Measurements from ENCODE around the gene SND1.

The SND1 gene

DNA sequence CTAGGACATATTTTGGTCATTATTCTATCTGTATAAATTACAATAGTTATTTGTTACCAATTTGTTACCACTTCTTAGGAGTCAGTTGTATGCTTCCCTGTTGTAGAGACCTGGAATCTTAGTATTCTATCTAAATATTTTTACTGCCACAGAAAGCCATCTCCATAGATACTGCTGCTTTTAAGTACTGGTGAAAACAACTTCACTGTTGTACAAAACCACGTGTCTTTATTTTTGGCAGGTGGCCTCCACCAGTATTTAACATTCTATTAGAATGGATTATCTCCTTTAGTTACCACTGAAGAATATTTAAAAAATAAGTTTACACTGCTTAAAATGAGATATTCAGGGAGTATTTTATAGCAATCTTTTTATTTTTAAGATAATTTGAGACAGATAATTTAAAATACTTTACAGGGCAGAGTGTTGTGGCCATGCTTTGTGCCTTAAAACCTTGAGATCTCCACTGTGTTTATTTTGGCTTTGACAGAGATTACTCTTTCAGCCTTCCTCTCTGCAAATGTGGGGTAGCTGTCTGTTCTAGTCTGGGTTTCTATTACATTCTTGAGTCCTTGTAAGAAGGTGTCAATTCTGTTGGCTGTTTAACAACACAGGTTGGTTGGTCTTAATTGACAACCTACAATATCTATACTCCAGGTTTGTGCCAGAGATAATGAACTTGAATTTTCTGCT lies 193.7 kb downstream of the SND1 start:
- Histone ChIP-seq H3K27me3 (ENCODE audit: low read length) (no peaks in the 10 kb centered on the region), H3K4me3 (ENCODE audit: insufficient read depth, low read length, poor library complexity, severe bottlenecking) (no peak overlapping the region), H2AFZ (ENCODE audit: low read depth, low read length, severe bottlenecking) (no peak overlapping the region), H3K79me2 (ENCODE audit: insufficient read depth, low read length) (peaks cover 3% of the 10 kb centered on the region), H3K9me3 (ENCODE audit: insufficient read depth, low read length) (no peaks in the 10 kb centered on the region), H3K4me2 (ENCODE audit: low read depth, low read length, poor library complexity, severe bottlenecking) (no peak overlapping the region), H3K9me2 (replicated peaks; ENCODE audit: insufficient read depth, low read length) (no peaks in the 10 kb centered on the region), H3K36me3 (ENCODE audit: low read length) (peaks cover 15% of the 10 kb centered on the region), H3K9ac (ENCODE audit: low read length) (no peak overlapping the region), H3F3A (ENCODE audit: insufficient read depth) (no peaks in the 10 kb centered on the region), H4K20me1 (ENCODE audit: low read depth, low read length) (no peaks in the 10 kb centered on the region), H3K27ac (ENCODE audit: low read depth, low read length) (no peak overlapping the region)
- TF ChIP-seq EZH2phosphoT487 (conservative IDR thresholded peaks at IDR 0.05; ENCODE audit: low read length), result no peak
- no peak for TF ChIP-seq CTCF (IDR thresholded peaks at IDR 0.05; ENCODE audit: insufficient read depth, low read length, poor library complexity, severe bottlenecking)

GRCh38 chr7:127847641-127848040 lies 195.6 kb downstream of the SND1 start:
- H3K9me2 ChIP-seq (replicated peaks; ENCODE audit: insufficient read depth, low read length), result no peaks in the 10 kb centered on the region
- no peak overlapping the region for H3K4me3 ChIP-seq (ENCODE audit: insufficient read depth, low read length, poor library complexity, severe bottlenecking)
- H3K27me3 ChIP-seq (ENCODE audit: low read length), result no peaks in the 10 kb centered on the region
- no peak overlapping the region for H3K9ac ChIP-seq (ENCODE audit: low read length)
- no peaks in the 10 kb centered on the region for H4K20me1 ChIP-seq (ENCODE audit: low read depth, low read length)
- no peaks in the 10 kb centered on the region for H3F3A ChIP-seq (ENCODE audit: insufficient read depth)
- H3K9me3 ChIP-seq (ENCODE audit: insufficient read depth, low read length), result no peaks in the 10 kb centered on the region
- peaks cover 20% of the 10 kb centered on the region for H3K36me3 ChIP-seq (ENCODE audit: low read length)
- H3K79me2 ChIP-seq (ENCODE audit: insufficient read depth, low read length), result peaks cover 3% of the 10 kb centered on the region
- TF ChIP-seq EZH2phosphoT487 (conservative IDR thresholded peaks at IDR 0.05; ENCODE audit: low read length), result no peak
- TF ChIP-seq CTCF (IDR thresholded peaks at IDR 0.05; ENCODE audit: insufficient read depth, low read length, poor library complexity, severe bottlenecking), result no peak
- H3K4me2 ChIP-seq (ENCODE audit: low read depth, low read length, poor library complexity, severe bottlenecking), result no peak overlapping the region
- no peak overlapping the region for H2AFZ ChIP-seq (ENCODE audit: low read depth, low read length, severe bottlenecking)
- H3K27ac ChIP-seq (ENCODE audit: low read depth, low read length), result no peak overlapping the region

DNA sequence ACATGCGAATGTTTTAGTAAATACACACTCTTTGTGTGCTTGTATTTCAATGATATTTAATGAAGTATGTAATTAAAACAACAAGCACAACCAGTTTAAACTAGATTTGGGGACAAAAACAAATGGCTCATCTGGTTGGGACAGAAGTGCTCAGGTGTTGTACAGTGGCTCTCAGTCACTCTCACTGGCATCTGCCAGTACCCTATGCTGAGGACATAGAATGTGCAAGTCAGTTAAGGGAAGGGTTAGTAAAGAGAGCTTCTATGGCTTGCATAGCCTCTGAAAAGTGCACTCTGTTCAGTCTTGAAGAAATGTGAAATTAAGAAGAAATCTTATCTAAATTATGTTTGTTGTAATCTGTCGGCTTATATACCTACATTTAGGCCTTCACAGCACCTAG lies 196.2 kb downstream of the SND1 start:
- Histone ChIP-seq H3K9me2 (replicated peaks; ENCODE audit: insufficient read depth, low read length) (no peaks in the 10 kb centered on the region), H3K4me3 (ENCODE audit: insufficient read depth, low read length, poor library complexity, severe bottlenecking) (no peak overlapping the region), H3K27me3 (ENCODE audit: low read length) (no peaks in the 10 kb centered on the region), H3F3A (ENCODE audit: insufficient read depth) (no peaks in the 10 kb centered on the region), H3K36me3 (ENCODE audit: low read length) (peaks cover 15% of the 10 kb centered on the region), H3K27ac (ENCODE audit: low read depth, low read length) (no peak overlapping the region), H4K20me1 (ENCODE audit: low read depth, low read length) (no peaks in the 10 kb centered on the region), H2AFZ (ENCODE audit: low read depth, low read length, severe bottlenecking) (no peak overlapping the region), H3K4me2 (ENCODE audit: low read depth, low read length, poor library complexity, severe bottlenecking) (no peak overlapping the region), H3K79me2 (ENCODE audit: insufficient read depth, low read length) (no peaks in the 10 kb centered on the region; the same call in none of the 2 replicates), H3K9me3 (ENCODE audit: insufficient read depth, low read length) (no peaks in the 10 kb centered on the region), H3K9ac (ENCODE audit: low read length) (no peak overlapping the region)
- no peak for TF ChIP-seq EZH2phosphoT487 (conservative IDR thresholded peaks at IDR 0.05; ENCODE audit: low read length)
- TF ChIP-seq CTCF (IDR thresholded peaks at IDR 0.05; ENCODE audit: insufficient read depth, low read length, poor library complexity, severe bottlenecking), result no peak

All from SU-DHL-6 (cell line).